Right cardiac atrium (tissue), 5 donors: ENCODE data around the gene CDH4. TPM values are rescaled to one million over a fixed set of nuclear protein-coding genes. Genes with fewer than 3 reads are reported as not detected.

ENCODE experiments used
- ATAC-seq, 2 donors: fragments of 200-7000 bp; cut with Tn5 transposase; one replicate each; pipeline versions ENCODE4 v1.8.0 to v1.9.1; 2020; ENCODE audit warnings: moderate library complexity in 2 of 2, mild to moderate bottlenecking in 1 of 2
- DNase-seq, 3 donors: peaks; one replicate each; pipeline ENCODE4 v3.0.0-alpha.2; 2020
- H3K27ac ChIP-seq: one replicate; pipeline ENCODE4 v1.5.1; 2013; ENCODE audit warnings: mild to moderate bottlenecking, low read length, control low read depth, moderate library complexity
- H3K27me3 ChIP-seq: one replicate; pipeline ENCODE4 v1.6.1; 2013; ENCODE audit not compliant: control insufficient read depth, insufficient read depth
- H3K4me1 ChIP-seq: one replicate; pipeline ENCODE4 v1.6.1; 2013; ENCODE audit warnings: low read length; ENCODE audit not compliant: control insufficient read depth, insufficient read depth
- H3K4me3 ChIP-seq: one replicate; pipeline ENCODE4 v1.5.1; 2013; ENCODE audit warnings: low read length, control low read depth
- H3K9me3 ChIP-seq: one replicate; pipeline ENCODE4 v1.6.1; 2013; ENCODE audit warnings: low read length; ENCODE audit not compliant: control insufficient read depth
- WGBS: extraction: QIAGEN DNeasy Blood & Tissue Kit; methylation state at CpG from one replicate; pipeline ENCODE4 v1.1.7; 2013; 5-methylcytosine and 5-hydroxymethylcytosine counted together
- intact Hi-C, 4 donors: fragments of 100-400 bp; cut with DNase I; formaldehyde crosslinking; loops; one replicate each; pipeline versions ENCODE4 v1.11.0 to v1.14.0; 2022 to 2023
- polyA plus RNA-seq: library from polyadenylated mRNA; stranded (reverse); fragments of 200-250 nt; gene quantifications from one replicate; pipeline ENCODE4 v1.2.3, GENCODE V29; 2013
- total RNA-seq, 4 donors: library from RNA; stranded (reverse); fragmentation: NEBNext Ultra II Directional; extraction: Animal tissue kit (Norgen Biotek cat#: 25700); gene quantifications; one replicate each; pipeline ENCODE4 v1.2.1, GENCODE V29; 2021
- donor health status: healthy with polysubstance abuse.
- donor health status: DM: no; HTN: yes; CAD: no.
- donor health status: DM: no; HTN: no; CAD: no.
- donor health status: DM: no; HTN: yes; CAD: no; lungs with severe emphysema.
- donor health status: DM: yes; HTN: yes; CAD: no.

CDH4 gene
- total and polyA plus RNA-seq, 5 donors: 0.21 to 1.0 (median 0.39) TPM

DNA sequence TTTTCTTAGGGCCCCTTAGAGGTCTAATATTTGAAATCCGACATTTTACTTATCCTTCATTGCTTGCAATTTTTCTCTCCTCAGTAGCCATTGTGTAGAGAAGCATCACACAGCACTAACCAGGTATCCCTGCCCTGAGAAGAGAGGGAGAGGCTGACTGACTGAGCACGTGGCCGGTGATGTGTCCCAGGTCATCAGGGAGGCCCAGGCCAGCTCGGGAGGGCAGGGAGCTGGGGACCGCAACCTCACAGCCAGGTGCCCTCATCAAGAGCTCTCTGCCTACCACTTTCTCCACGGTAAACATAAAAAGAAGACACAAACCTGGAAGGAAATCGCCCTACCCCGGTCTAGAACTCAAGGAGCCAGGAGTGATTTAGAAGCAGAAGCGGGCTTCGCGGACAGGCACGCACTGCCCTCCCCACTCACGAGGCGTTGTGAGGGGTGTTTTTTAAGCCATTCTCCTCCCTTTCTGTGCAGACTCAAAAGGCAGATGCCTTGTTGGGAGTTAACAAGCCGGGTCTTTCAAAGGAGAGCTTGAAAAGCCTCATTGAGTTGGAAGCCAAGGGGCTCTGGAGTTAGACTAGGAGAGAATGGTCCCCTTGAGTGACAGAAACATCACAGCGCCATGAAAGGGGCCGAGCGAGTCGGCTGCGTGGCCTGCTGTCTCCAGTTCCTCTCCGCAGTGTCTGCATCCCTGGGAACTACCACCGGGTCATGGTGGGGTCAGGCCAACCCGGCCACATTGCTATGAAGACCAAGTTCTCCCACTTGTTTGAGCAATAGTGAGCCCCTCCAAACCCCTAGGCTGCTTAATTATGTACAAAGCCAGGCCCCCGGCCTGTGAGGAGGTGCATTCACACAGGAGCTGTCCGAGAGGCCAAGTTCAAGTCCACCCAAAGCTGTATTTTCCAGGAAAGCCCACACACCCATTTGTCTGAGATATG, 285.4 kb downstream of the CDH4 start:
- DNase-seq (no peak), ATAC-seq (no peak)
- intact Hi-C loops: no loop called here
- H3K27ac ChIP-seq: no peak overlapping the region
- WGBS: 79% methylated on average over 25 of the region's 25 CpGs
- H3K27me3 ChIP-seq: no peaks in the 10 kb centered on the region
- no peak overlapping the region for H3K4me3 ChIP-seq
- H3K4me1 ChIP-seq: no peaks in the 10 kb centered on the region
- H3K9me3 ChIP-seq: no peaks in the 10 kb centered on the region

DNA sequence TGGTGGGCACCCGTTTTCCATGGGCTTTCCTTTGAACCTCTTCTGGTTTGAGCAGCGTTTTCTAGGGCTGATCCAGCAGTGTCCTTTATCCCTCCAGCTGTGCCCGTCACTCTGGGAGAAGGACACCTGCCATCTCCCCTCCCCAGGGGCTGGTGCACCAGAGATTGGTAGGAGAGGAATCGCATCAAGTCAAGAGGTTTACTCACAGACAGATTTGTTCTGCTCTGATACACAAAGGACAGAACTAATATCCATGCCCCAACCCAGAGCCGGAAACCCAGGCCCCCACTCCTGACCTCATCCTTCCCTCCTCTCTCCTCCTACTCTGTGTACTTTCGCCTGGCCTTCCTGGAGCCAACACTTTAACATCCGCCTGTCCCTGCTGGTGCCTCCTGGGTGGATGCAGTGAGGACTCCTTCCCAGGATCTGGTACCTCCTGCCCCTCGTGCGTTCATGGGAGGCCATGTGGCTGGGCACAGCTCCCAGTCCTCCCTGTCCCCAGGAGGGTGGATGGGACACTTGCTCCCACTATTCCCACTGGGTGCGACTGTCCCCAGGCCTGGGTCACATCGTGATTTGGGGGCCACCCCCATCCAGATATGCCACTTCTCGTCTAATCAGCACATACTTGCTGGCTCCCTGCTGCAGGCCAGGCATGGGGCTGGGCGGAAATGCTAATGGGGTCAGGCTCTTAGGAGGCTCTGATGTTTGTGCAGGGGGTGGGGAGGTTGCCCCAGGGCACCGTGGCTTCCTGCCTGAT, 286.3 kb downstream of the CDH4 start:
- intact Hi-C loops: no loop called here
- Histone ChIP-seq H3K27me3 (no peaks in the 10 kb centered on the region), H3K27ac (no peak overlapping the region), H3K9me3 (no peaks in the 10 kb centered on the region), H3K4me3 (no peak overlapping the region), H3K4me1 (no peaks in the 10 kb centered on the region)
- DNase-seq (no peak), ATAC-seq (no peak)
- 73% methylated on average over 14 of the region's 14 CpGs for WGBS

DNA sequence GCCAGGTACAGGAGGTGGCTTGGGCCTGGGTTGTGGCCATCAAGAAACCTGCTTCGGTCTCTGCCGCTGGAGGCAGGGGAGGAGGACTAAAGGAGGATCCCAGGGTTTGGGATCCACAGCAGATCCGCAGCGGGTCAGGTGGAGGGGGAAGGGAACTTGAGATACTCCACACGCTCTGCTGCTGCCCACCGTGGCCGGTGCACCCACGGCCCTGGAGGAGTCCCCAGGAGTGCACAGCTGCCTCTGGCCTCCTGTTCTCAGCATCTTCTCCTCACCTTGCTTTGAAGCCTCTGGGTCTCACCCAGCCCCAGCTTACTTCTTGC, 286.8 kb downstream of the CDH4 start:
- WGBS: 88% methylated on average over 8 of the region's 8 CpGs
- ATAC-seq: no peak
- Histone ChIP-seq H3K27me3 (no peaks in the 10 kb centered on the region), H3K9me3 (no peaks in the 10 kb centered on the region), H3K4me1 (no peaks in the 10 kb centered on the region), H3K4me3 (no peak overlapping the region), H3K27ac (no peak overlapping the region)
- no peak for DNase-seq
- intact Hi-C loops: no loop called here

DNA sequence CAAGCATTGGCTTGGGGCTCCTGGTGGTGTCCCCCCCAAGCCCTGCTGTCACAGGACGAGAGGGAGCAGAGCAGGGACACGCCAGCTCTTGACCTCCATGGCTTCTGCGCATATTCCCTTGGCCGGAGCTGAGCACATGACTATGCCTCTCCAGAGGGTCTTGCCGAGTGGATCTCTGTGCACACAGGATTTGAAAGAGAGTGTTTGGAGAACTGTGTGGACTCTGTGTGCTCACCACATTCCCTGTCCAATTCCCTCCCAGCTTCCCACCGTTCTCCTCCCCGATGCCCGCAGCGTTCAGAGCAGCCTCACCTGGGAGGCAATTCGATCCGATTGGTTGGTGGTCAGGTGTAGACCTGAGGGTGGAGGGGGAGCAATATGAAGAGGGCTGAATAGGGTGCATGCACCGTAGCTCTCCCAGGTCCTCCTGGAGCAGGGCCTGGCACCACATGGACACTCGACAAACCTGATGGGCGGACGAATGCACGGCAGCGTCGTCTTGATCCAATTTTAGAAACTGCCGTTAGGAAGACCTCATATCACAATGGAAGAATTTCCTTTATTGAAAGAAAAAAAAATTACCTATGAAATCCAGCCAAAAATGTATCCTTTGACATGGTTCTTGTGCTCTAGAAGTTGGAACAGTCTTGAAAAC, 287.8 kb downstream of the CDH4 start:
- no peaks in the 10 kb centered on the region for H3K27me3 ChIP-seq
- DNase-seq (no peak), ATAC-seq (no peak)
- no peaks in the 10 kb centered on the region for H3K4me1 ChIP-seq
- no peak overlapping the region for H3K27ac ChIP-seq
- no peaks in the 10 kb centered on the region for H3K9me3 ChIP-seq
- intact Hi-C loops: no loop called here
- no peak overlapping the region for H3K4me3 ChIP-seq
- 87% methylated on average over 19 of the region's 19 CpGs for WGBS

DNA sequence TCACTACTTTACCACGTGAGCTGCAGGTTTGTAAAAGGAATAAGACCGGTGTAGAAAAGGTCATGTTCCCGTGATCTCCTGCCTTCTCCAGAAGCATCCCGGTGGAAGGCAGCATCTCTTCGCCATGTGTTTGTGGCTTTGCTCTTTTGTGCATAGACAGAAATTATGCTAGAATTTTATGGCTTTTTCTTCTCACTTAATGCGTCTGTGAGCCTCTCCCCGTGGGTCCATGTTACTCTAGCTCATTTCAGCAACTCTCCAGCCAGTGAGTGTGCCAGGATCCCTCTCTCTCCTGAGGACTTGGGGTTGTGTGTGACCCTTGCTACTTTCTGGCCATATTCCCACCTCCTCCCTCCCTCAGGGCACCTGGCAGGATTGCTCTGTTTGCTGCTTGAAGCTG, 289.5 kb downstream of the CDH4 start:
- Histone ChIP-seq H3K4me1 (no peaks in the 10 kb centered on the region), H3K27me3 (no peaks in the 10 kb centered on the region), H3K27ac (no peak overlapping the region), H3K9me3 (no peaks in the 10 kb centered on the region), H3K4me3 (no peak overlapping the region)
- 87% methylated on average over 7 of the region's 7 CpGs for WGBS
- no peak for DNase-seq
- intact Hi-C loops: no loop called here
- ATAC-seq: no peak

DNA sequence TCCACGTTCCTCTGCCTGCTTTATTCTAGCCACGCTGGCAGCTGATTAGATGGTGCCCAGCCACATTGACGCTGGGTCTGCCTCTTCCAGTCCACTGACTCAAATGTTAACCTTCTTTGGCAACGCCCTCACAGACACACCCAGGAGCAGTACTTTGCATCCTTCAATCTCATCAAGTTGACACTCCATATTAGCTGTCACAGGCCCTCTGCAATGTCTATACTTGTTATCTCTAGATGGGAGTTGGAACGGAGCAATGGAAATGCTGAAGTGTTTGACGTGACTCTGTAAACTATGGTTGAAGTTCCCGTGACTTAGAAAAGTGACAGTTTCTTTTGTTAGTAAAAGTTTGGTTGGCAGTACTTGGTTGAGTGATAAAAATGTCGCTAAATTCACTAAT, 291.0 kb downstream of the CDH4 start:
- no peaks in the 10 kb centered on the region for H3K4me1 ChIP-seq
- ATAC-seq (peak; percentile 69 to 86), DNase-seq (no peak)
- H3K9me3 ChIP-seq: no peaks in the 10 kb centered on the region
- H3K4me3 ChIP-seq: no peak overlapping the region
- H3K27ac ChIP-seq: no peak overlapping the region
- intact Hi-C loops: no loop called here
- WGBS: 50% methylated on average over 8 of the region's 8 CpGs
- no peaks in the 10 kb centered on the region for H3K27me3 ChIP-seq

DNA sequence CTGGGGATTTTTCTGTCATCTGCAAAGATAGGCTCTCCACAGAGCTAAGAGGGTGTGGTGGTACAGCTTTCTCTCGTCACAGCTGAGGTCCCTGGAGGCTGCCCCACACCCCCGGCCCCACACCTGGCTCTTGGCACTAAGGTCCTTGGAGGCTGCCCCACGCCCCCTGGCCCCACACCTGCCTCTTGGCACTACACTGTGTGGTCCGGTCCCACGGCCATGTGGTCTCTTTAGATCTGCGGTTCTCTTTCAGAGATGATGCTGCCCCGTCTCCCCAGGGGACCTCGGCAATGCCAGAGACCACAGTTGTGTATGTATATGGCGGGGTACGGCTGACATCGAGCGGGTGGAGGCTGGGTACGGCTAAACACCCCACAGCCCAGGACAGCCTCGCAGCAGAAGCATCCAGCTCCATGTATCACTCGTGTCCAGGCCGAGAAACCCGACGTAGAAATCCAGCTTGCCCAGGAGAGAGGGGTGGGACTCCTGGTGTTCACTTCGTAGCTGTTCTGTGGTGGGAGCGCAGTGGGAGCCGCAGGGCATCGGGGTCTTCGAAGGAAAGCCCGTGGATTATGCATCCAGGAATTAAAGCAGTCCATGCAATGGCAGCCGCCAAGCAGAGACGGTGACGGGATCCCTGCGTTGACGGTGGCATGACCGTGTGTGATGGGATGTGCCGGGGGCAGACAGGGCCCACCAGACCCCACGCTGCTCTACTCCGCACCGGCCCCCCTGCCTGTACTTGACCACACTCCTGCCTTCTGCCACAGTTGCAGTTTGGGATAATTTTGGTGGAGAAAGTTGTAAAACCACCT, 292.1 kb downstream of the CDH4 start:
- Histone ChIP-seq H3K27ac (no peak overlapping the region), H3K4me1 (no peaks in the 10 kb centered on the region), H3K9me3 (no peaks in the 10 kb centered on the region), H3K27me3 (no peaks in the 10 kb centered on the region), H3K4me3 (no peak overlapping the region)
- ATAC-seq (peak; percentile 14 to 30), DNase-seq (no peak)
- intact Hi-C loops: no loop called here
- WGBS: 86% methylated on average over 34 of the region's 34 CpGs

DNA sequence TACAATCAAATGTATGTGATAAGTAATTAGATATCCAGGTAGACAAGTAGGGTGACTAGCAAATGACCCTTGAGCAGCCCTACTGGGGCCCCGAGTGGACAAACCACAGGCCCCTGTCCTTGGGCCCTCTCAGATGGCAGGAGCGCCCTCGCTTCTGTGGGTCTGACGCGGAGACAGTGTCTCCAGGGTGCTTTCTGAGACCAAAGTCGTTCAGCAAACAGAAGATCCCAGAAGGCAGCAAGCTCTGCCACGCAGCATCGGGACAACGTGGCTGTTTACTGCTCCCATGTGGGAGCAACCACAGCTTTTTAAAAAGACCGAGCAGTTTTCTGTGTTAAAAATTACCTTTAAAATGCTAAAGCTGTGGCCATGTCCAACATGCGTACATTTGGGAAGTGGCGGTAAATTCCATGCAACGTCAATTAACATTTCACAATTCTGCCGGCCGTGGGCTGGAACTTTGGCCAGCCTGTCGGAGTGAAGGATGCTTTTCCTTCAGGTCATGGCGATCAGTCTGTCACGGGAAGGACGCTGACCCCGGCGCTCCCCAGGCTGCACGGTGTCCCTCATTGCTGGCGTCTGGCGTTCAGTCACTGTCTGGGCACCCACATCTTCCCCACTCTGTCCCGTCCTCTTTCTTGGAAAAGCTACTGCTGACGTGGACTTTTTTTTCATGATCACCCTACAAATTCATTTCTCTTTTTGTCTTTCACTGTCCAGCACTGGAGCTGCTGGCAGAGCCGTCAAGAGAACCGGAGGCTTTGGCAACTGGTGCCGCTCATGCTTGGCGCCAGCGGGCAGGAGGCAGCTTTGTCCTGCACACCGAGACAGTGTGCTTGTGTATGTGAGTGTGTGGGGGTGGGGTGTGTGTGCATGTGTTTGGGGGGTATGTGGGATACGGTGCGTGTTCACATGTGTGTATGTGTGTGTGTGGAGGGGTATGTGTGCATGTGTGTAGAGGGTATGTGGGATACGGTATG, 293.1 kb downstream of the CDH4 start:
- Histone ChIP-seq H3K27ac (no peak overlapping the region), H3K4me3 (no peak overlapping the region)
- WGBS: 85% methylated on average over 35 of the region's 35 CpGs

DNA sequence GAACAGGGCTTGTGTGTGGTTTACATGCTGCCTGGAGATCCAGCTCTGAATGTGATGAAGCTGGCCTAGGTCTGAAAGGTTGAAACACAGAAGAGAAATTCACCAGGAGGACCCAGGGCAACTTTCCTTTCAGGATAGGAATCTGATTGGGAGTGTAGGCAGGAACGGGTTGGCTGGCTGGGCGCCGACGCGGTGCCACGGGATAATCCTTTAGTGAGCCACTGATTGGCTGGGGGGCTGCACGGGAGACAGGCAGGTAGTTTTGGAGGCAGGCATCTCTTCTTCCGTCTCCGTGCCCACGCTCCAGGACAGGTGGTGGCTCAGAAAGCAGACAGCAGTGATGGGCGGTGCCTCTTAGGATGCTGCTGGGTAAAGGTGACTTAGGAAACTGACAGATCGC, 294.6 kb downstream of the CDH4 start:
- Histone ChIP-seq H3K27me3 (no peaks in the 10 kb centered on the region), H3K9me3 (no peaks in the 10 kb centered on the region), H3K4me1 (no peaks in the 10 kb centered on the region), H3K4me3 (no peak overlapping the region), H3K27ac (no peak overlapping the region)
- DNase-seq (no peak), ATAC-seq (no peak)
- intact Hi-C loops: no loop called here
- WGBS: 88% methylated on average over 12 of the region's 12 CpGs

More for the DNA sequence above, 293.1 kb downstream of the CDH4 start:
- no peak for ATAC-seq
- Histone ChIP-seq H3K9me3 (no peaks in the 10 kb centered on the region), H3K27me3 (no peaks in the 10 kb centered on the region), H3K4me1 (no peaks in the 10 kb centered on the region)
- peak in 1 of 3 donors; percentile 53 for DNase-seq
- intact Hi-C loops: no loop called here

DNA sequence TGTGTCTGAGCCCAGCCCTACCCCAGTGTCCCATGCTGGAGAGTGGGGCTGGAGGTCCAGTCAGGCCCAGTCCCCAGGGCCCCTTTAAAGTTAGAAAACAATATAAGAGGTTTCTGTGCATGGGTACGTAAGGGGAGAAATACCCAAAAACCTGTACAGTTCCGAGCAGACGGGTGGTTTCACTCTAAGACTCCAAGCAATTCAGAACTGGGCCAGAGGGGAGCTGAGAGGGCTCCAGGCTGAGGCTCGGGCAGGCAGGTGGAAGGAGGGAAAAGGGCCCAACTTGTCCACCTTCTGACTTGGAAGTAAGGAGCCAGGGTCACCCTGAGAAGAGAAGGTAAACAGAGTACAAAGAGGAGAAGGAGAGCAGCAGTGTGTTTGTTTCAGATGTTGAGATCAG, 296.0 kb downstream of the CDH4 start:
- no peaks in the 10 kb centered on the region for H3K9me3 ChIP-seq
- no peak overlapping the region for H3K27ac ChIP-seq
- H3K4me3 ChIP-seq: no peak overlapping the region
- no peaks in the 10 kb centered on the region for H3K27me3 ChIP-seq
- ATAC-seq (no peak), DNase-seq (no peak)
- intact Hi-C loops: no loop called here
- H3K4me1 ChIP-seq: no peaks in the 10 kb centered on the region
- WGBS: 70% methylated on average over 4 of the region's 4 CpGs
